Liver (tissue), 3 donors: Measurements from ENCODE around the gene SLC34A3.

Experiments
- CTCF ChIP-seq: fragments of 150-350 bp; IDR thresholded peaks from 2 replicates; pipeline ENCODE4 v1.5.1; 2017; ENCODE audit warnings: improper control_type of control experiment, low read depth, low read length; ENCODE audit not compliant: missing input control
- GABPA ChIP-seq, 2 donors: IDR thresholded peaks in 1 of 2; conservative IDR thresholded peaks in 1 of 2; 2 replicates each; pipeline ENCODE4 v1.6.1; 2016; ENCODE audit warnings: antibody characterized with exemption in 2 of 2, mild to moderate bottlenecking in 1 of 2, moderate library complexity in 1 of 2
- RAD21 ChIP-seq, 2 donors: IDR thresholded peaks; 2 replicates each; pipeline ENCODE4 v1.6.1; 2016; ENCODE audit warnings: antibody characterized with exemption in 2 of 2, mild to moderate bottlenecking in 2 of 2
- REST ChIP-seq: IDR thresholded peaks from 2 replicates; pipeline ENCODE4 v1.6.1; 2016; ENCODE audit warnings: antibody characterized with exemption, mild to moderate bottlenecking
- TAF1 ChIP-seq: conservative IDR thresholded peaks from 2 replicates; pipeline ENCODE4 v1.6.1; 2016; ENCODE audit warnings: antibody characterized with exemption, mild to moderate bottlenecking
- YY1 ChIP-seq: IDR thresholded peaks from 2 replicates; pipeline ENCODE4 v1.6.1; 2016; ENCODE audit warnings: antibody characterized with exemption, mild to moderate bottlenecking
- TF ChIP-seq, protein P1 (sequence below): IDR thresholded peaks from 2 replicates; pipeline ENCODE4 v1.6.1; 2016; ENCODE audit warnings: antibody characterized with exemption
- TF ChIP-seq, protein P2 (sequence below): IDR thresholded peaks from 2 replicates; pipeline ENCODE4 v1.6.1; 2016; ENCODE audit warnings: antibody characterized with exemption
- donor health status: healthy.
- donor health status: healthy.

DNA sequence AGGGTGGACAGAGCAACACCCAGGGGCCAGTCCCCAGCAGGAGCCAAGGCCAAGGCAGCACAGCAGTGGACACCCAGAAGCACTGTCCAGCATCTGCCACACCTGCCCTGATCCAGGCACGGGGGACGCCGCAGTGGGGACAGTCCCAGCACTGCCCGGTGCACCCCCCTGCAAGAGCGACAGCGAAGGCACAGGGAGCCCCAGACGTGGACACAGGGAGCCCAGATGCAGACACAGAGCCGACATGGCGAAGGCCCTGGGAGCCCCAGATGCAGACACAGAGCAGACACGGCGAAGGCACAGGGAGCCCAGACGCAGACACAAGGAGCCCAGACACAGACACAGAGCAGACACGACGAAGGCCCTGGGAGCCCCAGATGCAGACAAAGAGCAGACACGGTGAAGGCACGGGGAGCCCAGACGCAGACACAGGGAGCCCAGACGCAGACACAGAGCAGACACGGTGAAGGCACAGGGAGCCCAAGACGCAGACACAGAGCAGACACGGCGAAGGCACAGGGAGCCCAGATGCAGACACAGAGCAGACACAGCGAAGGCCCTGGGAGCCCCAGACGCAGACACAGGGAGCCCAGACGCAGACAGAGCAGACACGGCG is 46.6 kb upstream of the SLC34A3 start:
- no peak for TF ChIP-seq CTCF
- TF ChIP-seq GABPA (IDR thresholded peaks at IDR 0.05 in 1 of 2, conservative IDR thresholded peaks at IDR 0.05 in 1 of 2), result no peak
- no peak for TF ChIP-seq YY1
- no peak for TF ChIP-seq TAF1
- no peak for TF ChIP-seq REST
- no peak for TF ChIP-seq RAD21 (IDR thresholded peaks at IDR 0.05)
- TF ChIP-seq, protein P1, sequence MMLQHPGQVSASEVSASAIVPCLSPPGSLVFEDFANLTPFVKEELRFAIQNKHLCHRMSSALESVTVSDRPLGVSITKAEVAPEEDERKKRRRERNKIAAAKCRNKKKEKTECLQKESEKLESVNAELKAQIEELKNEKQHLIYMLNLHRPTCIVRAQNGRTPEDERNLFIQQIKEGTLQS, result no peak
- TF ChIP-seq, protein P2, sequence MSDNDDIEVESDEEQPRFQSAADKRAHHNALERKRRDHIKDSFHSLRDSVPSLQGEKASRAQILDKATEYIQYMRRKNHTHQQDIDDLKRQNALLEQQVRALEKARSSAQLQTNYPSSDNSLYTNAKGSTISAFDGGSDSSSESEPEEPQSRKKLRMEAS, result no peak
